Esophagus muscularis mucosa (tissue), 4 donors: Measurements from ENCODE around the gene FGFR1OP2. TPM values are rescaled to one million over a fixed set of nuclear protein-coding genes. Genes with fewer than 3 reads are reported as not detected.

Experiments
- DNase-seq: peaks from one replicate; pipeline ENCODE4 v3.0.0-alpha.2; 2017; ENCODE audit errors: extremely low spot score
- H3K27ac ChIP-seq, 4 donors: fragments of 200-600 bp; sonication (generic); replicated peaks in 1 of 4; 1 replicate in 3 of 4; 2 replicates in 1 of 4; pipeline ENCODE4 v1.5.1; 2016 to 2019; ENCODE audit warnings: mild to moderate bottlenecking in 1 of 4
- H3K27me3 ChIP-seq, 4 donors: fragments of 200-600 bp; sonication (generic); one replicate each; pipeline versions ENCODE4 v1.5.1 to v1.6.0; 2016 to 2019
- H3K36me3 ChIP-seq, 4 donors: fragments of 200-600 bp; sonication (generic); one replicate each; pipeline ENCODE4 v1.5.1; 2016 to 2019
- H3K4me1 ChIP-seq, 4 donors: fragments of 200-600 bp; sonication (generic); one replicate each; pipeline ENCODE4 v1.5.1; 2016 to 2019
- H3K4me3 ChIP-seq, 4 donors: fragments of 200-600 bp; sonication (generic); 1 replicate in 2 of 4; 2 replicates in 2 of 4; pipeline ENCODE4 v1.5.1; 2016 to 2019; ENCODE audit warnings: mild to moderate bottlenecking in 4 of 4, moderate library complexity in 1 of 4
- H3K9me3 ChIP-seq, 4 donors: fragments of 200-600 bp; sonication (generic); 1 replicate in 3 of 4; 2 replicates in 1 of 4; pipeline ENCODE4 v1.5.1; 2016 to 2019
- CTCF ChIP-seq, 3 experiments: fragments of 200-600 bp in 2 of 3; fragments of 450-650 bp in 1 of 3; sonication (generic) in 2 of 3; IDR thresholded peaks; one replicate each; pipeline ENCODE4 v1.5.1; 2017 to 2019; ENCODE audit warnings: antibody characterized with exemption in 3 of 3, mild to moderate bottlenecking in 2 of 3, moderate library complexity in 1 of 3
- EP300 ChIP-seq: sonication (generic); formaldehyde crosslinking; IDR thresholded peaks from one replicate; pipeline ENCODE4 v1.6.1; 2017; ENCODE audit warnings: antibody characterized with exemption
- POLR2A ChIP-seq: fragments of 450-650 bp; IDR thresholded peaks from one replicate; pipeline ENCODE4 v1.6.1; 2017; ENCODE audit warnings: antibody characterized with exemption, moderate library complexity, mild to moderate bottlenecking, low read depth
- POLR2AphosphoS5 ChIP-seq, 2 donors: sonication (generic); formaldehyde crosslinking; IDR thresholded peaks; one replicate each; pipeline ENCODE4 v1.6.1; 2017; ENCODE audit warnings: antibody characterized with exemption in 2 of 2
- WGBS: methylation state at CpG from one replicate; pipeline ENCODE4 v1.1.5; 2018; 5-methylcytosine and 5-hydroxymethylcytosine counted together
- intact Hi-C: fragments of 100-400 bp; cut with DNase I; formaldehyde crosslinking; loops from one replicate; pipeline ENCODE4 v1.15.1; 2023
- total RNA-seq, 4 donors: library from RNA; depleted of rRNA; stranded (reverse); fragments of >200 nt; gene quantifications; one replicate each; pipeline versions ENCODE4 v1.1.0 to v1.2.1, GENCODE V29; 2016

The FGFR1OP2 gene
- total RNA-seq, 4 donors from 2014 or later = 52.7 to 65.9 (median 59.4) TPM

DNA sequence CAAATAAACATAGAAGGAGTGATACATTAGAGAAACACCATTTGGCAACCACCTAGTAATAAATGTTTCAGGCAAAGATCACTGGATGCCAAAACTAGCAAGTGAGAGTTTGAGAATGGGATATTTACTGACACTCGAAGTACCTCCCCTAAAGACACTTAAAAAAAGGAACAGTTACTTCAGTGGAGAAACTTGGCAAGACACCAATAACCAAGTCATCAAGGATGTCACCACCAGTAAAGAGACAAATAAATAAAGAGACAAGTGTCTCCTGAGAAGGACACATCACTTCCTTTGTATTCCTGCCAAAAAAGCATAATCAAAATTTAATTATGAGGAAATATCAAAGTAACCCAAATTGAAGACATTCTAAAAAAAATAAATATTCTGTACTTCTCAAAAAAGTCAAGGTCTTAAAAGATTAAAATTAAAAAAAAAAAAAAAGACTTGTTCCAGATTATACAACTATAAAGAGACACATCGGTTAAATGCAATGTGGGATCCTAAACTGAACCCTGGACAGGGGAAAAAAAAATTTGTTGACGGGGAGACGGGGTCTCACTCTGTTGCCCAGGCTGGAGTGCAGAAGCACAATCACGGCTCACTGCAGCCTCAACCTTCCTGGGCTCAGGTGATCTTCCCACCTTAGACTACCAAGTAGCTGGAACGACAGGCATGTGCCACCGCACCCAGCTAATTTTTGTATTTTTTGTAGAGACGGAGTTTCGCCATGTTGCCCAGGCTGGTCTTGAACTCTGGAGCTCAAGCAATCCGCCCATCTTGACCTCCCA, 49.6 kb downstream of the FGFR1OP2 start:
- Histone ChIP-seq H3K27ac (peak overlapping the region in 1 of 4 donors; percentile 18), H3K27me3 (no peaks in the 10 kb centered on the region), H3K4me3 (no peak overlapping the region), H3K36me3 (peaks cover 6 to 50% (median 13%) of the 10 kb centered on the region in 4 donors), H3K4me1 (peaks cover 8 to 14% (median 12%) of the 10 kb centered on the region in 4 donors), H3K9me3 (no peaks in the 10 kb centered on the region)
- intact Hi-C loops = no loop called here
- 90% methylated on average over 10 of the region's 10 CpGs for WGBS
- no peak for DNase-seq
- TF ChIP-seq EP300 (no peak), CTCF (IDR thresholded peaks at IDR 0.05) (no peak), POLR2A (no peak), POLR2AphosphoS5 (IDR thresholded peaks at IDR 0.05) (no peak)

DNA sequence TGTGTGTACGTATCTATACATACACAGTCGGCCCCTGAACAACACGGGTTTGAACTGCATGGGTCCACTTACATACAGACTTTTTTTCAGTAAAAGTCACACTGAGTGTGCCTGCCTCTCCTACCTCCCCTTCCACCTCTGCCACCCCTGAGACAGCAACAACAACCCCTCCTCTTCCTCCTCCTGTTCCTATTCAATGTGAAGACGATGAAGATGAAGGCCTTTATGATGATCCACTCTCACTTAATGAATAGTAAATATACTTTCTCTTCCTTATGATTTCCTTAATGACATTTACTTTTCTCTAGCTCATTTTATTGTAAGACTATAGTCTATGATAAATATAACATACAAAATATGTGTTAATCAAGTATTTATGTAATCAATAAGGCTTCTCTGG, 50.4 kb downstream of the FGFR1OP2 start:
- WGBS = 84% methylated on average over 4 of the region's 4 CpGs
- H3K27me3 ChIP-seq = no peaks in the 10 kb centered on the region
- peaks cover 6 to 52% (median 14%) of the 10 kb centered on the region in 4 donors for H3K36me3 ChIP-seq
- no peak overlapping the region for H3K27ac ChIP-seq
- H3K4me3 ChIP-seq = no peak overlapping the region
- intact Hi-C loops = no loop called here
- TF ChIP-seq POLR2AphosphoS5 (IDR thresholded peaks at IDR 0.05) (no peak), POLR2A (no peak), EP300 (no peak), CTCF (IDR thresholded peaks at IDR 0.05) (no peak)
- no peak for DNase-seq
- H3K9me3 ChIP-seq = no peaks in the 10 kb centered on the region
- peaks cover 8 to 14% (median 12%) of the 10 kb centered on the region in 4 donors for H3K4me1 ChIP-seq

GRCh38 chr12:26989873-26990272, 51.6 kb downstream of the FGFR1OP2 start:
- Histone ChIP-seq H3K36me3 (peaks cover 6 to 57% (median 24%) of the 10 kb centered on the region in 4 donors), H3K9me3 (no peaks in the 10 kb centered on the region), H3K27ac (no peak overlapping the region), H3K27me3 (no peaks in the 10 kb centered on the region), H3K4me3 (no peak overlapping the region), H3K4me1 (peaks cover 8 to 14% (median 12%) of the 10 kb centered on the region in 4 donors)
- no peak for DNase-seq
- intact Hi-C loops = no loop called here
- 75% methylated on average over 4 of the region's 4 CpGs for WGBS
- no peak for TF ChIP-seq EP300
- no peak for TF ChIP-seq POLR2AphosphoS5 (IDR thresholded peaks at IDR 0.05)
- no peak for TF ChIP-seq CTCF (IDR thresholded peaks at IDR 0.05)
- no peak for TF ChIP-seq POLR2A

- H3K27ac ChIP-seq = no peak overlapping the region
- intact Hi-C loops = no loop called here
- 95% methylated on average over 4 of the region's 4 CpGs for WGBS
- H3K27me3 ChIP-seq = no peaks in the 10 kb centered on the region
- H3K4me1 ChIP-seq = peaks cover 8 to 14% (median 10%) of the 10 kb centered on the region in 4 donors
- H3K4me3 ChIP-seq = no peak overlapping the region
- peaks cover 6 to 75% (median 40%) of the 10 kb centered on the region in 4 donors for H3K36me3 ChIP-seq
- no peaks in the 10 kb centered on the region for H3K9me3 ChIP-seq
- no peak for DNase-seq
- TF ChIP-seq CTCF (IDR thresholded peaks at IDR 0.05) (no peak), EP300 (no peak), POLR2A (no peak), POLR2AphosphoS5 (IDR thresholded peaks at IDR 0.05) (no peak)
Measured at GRCh38 chr12:26991826-26992225, 53.6 kb downstream of the FGFR1OP2 start.
